ENCODE data around the gene CRYZ.

- TF ChIP-seq POLR2A (IDR thresholded peaks at IDR 0.05; ENCODE audit: low read length) (no peak), GATA1 (IDR thresholded peaks at IDR 0.05; ENCODE audit: low read depth, low read length) (no peak)
Observed at GRCh38 chr1:74713849-74714248, 19.0 kb downstream of the CRYZ start.
